Measurements from ENCODE around the gene TPCN2.

TPCN2 gene

DNA sequence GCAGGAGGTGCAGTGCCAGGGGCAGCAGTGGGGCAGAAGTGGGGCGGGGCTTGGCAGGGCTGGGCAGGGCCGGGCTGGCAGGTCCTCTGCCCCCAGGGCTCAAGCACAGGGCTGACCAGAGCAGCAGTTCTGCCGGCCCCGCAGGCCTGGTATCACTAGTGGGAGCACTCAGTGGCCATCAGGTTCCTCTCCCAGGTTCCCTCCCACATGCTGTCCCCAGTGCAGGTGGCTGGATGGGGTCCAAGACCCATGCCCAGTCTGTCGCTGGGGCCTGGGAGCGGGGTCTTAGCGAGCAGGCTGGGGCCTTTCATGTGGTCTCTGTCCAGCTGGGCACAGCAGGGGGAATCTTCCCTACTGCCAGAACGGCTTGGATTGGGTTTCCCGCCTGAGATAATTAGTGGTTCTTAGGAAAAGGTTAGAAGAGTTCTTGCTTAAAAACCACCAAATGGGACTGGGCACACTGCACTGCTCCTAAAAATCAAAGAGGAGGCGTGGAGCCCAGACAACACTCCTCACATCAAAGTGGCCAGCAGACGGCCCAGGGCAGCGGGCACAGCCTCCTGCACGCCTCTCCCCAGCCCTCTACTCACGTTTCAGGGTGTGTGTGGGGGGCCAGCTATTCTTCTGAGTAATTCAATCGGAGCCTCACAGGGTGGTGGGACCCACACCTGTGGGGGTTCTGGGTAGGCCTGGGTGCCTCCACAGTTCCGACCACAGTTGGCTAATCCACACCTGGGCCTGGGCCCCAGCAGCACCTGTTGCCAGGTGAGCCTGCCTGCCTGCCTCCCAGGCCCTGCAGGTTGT, 45.6 kb downstream of the TPCN2 start:
- peak; percentile 36 for DNase-seq (ENCODE audit: low read depth, low spot score)

DNA sequence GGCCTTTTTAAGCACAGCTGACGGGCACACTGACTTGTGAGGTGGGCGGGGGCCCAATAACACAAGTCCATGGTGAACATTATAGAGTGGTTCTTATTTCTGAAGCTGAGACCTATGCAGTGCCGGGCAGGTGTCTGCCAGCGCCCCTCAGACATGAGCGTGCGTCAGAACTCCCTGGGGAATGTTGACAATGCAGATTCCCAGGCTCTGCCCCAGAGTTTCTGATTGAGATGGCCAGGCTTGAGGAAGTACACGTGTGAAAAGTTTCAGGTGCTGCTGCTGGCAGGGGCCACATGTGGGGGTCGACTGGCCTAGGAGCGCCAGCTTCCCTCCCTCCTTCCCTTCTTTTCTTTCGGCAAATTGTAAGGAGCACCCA, 46.2 kb downstream of the TPCN2 start:
- no peak for DNase-seq (ENCODE audit: low read depth, low spot score)

DNA sequence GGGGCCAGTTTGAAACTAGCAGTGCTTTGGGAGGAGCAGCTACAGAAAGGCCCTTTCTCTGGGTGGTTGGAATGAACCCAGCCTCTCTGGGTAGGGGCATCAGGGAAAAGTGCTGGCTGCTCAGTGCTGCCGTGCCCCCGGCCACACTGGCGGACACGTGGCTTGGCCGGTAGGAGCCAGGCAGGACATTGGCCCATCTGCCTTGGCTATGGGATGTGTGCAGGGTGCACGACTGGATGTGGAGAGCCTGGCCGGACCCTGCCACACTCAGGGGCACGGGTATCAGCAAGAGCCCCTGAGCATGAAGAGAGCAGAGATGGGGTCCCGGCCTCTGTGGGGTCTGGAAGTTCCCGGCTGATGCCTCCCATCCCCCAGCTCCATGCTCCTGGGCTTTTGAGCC, 46.6 kb downstream of the TPCN2 start:
- no peak for DNase-seq (ENCODE audit: low read depth, low spot score)

DNA sequence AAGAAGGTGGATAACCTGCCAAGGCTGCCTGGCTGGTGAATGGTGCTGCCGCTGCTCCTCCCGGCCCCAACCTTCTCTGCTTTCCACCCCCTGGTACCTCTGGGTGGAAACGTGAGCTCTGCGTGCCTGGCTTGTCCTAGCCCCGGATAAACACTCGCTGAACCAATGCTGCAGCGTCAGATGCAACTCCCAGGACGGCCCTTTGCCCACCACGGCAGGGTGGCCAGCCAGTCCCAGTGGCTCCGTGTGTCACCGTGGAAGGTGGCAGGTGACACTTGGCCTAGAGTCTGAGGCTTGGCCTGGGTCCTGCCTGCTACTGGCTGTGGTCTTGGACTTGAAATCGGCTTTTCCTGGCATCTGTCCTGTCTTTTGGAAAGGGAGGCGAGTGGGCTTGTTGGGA, 47.7 kb downstream of the TPCN2 start:
- DNase-seq (ENCODE audit: low read depth, low spot score), result no peak

DNA sequence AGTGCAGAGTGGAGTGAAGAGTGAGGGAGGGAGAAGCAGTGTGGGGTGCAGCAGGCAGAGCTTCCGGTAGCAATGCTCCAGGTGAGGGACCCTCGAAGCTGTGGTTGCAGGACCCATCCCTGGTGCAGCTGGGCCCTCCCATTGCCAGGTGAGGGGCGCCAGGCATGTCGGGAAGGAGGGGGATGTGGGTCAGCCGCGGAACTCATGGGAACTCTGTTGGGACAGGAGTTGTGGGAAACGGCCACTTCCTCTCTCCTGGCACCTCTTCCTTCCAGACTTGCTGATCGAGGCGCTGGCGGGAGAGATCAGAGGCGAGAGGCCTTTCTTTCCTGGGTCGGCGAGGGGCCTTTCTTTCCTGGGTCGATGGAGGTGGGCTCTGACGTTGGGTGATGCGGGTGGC, 48.5 kb downstream of the TPCN2 start:
- no peak for DNase-seq (ENCODE audit: low read depth, low spot score)

DNA sequence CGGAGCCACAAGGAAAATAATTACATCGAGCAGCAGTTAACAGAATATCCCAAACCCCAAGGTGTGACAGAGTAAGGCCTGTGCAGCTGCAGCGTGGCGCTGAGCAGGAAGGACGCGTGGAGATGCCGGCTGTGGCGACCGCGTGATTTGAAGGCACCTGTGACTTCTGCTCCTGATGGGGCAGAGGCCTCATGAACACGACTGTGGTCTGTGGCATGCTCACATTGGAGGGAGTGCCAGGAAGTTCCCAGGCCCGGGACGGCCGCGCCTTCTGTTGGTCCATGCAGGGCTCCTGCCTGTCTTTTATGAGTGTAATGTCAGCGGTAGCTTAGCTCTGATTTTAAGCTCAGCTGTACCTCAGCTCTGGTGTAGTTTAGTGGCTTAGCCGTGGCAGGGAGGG, 50.4 kb downstream of the TPCN2 start:
- no peak for DNase-seq (ENCODE audit: low read depth, low spot score)

DNA sequence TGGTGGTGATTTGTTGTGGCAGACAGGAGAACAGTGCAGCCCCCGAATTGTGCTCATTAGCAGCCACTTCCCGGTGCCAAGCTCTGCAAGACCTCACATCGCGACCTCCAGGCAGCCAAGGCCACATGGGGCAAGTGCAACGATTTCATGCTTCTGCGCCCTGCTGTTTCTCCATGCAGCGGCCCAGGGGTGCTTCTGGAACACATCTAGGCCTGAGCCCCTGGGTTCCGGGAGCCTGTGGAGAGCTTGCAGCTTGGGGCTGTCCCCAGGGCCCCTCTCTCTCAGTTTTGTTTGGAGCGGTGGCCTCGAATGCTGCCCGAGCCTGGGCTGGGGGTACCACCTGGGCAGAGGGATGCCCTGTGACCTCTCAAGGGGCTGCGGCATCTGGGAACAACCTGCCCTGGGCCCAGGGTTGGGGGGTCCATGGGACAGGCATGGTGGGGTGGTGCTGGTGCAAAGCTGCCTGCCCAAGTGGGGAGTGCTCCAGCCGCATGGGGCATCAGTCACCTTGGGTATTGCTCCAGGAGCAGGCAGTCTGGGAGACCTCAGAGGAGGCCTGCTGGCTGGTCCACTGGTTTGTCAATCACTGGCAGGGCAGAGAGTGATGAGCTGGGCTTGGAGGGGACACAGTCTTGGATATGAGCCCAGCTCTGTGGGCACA, 51.9 kb downstream of the TPCN2 start:
- no peak for DNase-seq (ENCODE audit: low read depth, low spot score)

DNA sequence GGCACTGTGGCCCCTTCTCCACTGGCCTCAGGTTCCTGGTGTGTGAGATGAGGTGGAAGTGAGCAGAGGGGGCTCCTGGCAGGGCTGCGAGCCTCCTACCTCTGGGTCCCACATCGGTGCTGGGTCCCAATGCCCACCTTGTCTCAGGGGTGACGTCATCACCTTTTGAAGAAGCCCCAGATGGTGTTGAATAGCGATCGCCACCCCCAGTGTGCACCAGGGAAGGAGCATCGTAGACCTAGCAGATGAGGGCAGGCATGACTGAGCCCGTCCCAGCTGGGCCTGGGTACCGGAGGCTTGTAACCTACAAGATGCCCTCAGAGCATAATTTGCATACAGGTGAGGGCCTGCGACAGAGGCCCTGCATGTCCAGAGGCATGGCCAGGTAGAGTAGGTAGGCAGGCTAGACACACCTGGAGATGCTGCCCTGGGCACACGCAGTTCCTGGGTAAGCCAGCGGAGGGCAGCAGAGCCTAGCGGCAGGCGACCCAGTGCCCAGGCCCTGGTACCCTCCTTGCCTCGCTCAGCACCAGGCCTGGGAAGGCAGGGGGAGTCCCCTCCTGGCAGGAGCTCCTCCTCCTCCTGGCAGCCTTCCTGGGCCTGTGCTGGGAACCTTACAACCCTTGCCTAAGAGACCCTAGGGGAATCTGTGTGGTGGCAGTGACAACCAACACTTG, 52.5 kb downstream of the TPCN2 start:
- peak; percentile 90 for DNase-seq (ENCODE audit: low read depth, low spot score)

DNA sequence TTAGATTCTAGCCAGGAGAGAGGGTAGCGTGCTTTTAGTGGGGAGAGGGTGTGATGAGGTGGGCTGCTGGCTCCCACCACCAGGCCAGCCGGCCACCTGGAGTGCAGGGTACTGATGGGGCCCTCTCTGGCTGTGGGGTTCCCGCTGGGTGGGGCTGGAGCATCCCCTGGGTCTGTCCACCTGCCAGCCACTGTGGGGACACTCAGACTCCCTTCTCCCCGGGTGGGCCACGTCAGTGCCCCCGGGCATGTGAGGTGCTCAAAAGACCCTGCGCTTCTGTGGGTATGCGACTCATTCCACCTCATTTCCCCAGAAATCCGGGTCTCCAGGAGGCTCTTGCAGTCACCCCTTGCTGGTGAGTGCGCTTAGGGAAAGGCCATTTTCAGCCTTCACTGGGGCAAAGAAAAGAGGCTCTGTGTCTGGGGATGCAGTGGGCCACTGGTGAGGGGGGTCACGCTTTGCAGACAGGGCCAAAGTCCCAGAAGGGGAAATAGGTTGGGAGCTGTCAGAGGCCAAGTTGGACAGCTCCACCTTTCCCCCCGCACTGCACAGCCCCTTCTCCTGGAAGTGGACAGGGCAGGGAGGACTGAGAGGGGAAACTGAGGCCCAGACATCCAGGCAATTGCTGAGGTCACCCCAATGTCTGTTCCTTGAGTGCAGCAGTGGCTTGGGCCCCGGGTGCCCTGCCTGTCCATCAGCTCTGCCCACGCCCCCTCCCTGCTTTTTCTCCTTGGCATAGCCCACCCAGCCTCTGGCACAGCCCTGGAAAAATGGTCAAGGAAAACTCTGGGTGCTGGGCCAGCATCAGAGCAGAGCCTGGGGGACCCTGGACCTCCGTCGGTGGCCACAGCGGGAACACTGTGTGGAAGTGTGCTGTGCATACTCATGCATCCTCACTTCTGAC, 53.3 kb downstream of the TPCN2 start:
- no peak for DNase-seq (ENCODE audit: low read depth, low spot score)

DNA sequence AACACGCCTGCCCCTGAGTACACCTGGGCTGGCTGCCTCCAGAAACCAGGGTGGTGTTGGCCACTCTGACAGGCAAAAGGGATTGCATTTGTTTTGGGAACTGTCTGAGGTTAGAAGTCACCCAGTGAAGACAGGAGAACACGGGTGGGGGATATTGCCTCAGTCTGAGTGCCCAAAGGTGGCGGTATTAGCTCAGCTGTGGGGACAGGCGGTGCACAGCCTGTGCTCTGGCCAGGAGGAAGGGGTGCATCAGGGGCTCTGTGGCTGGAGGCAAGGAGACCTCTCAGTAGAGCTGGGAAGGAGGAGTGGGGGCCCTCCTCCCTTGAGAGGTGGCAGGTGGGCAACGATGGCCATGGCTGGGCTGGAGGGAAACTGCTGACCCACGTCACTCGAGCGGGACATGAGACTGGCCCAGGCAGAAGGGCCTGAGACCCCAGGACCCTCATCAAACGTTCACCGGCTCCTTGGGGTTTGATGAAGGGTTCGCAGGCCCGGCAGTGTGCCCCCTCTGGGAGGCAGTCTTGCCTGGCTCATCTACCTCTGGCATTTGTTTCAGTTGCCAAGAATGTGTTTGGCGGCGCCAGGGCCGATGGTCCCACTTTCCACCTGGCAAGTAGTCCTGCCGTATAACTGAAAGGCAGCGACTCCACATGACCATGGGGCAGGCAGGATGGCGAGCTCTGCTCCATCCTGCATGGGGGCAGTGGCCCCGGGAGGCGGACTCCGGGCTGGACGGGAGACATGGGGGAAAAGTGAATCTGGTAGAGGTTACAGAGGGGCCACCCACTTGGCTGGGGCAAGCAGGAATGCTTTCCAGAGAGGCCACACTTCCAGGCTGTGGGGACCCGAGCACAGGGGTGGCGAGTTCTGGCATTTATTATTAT, 54.2 kb downstream of the TPCN2 start:
- DNase-seq (ENCODE audit: low read depth, low spot score), result no peak

DNA sequence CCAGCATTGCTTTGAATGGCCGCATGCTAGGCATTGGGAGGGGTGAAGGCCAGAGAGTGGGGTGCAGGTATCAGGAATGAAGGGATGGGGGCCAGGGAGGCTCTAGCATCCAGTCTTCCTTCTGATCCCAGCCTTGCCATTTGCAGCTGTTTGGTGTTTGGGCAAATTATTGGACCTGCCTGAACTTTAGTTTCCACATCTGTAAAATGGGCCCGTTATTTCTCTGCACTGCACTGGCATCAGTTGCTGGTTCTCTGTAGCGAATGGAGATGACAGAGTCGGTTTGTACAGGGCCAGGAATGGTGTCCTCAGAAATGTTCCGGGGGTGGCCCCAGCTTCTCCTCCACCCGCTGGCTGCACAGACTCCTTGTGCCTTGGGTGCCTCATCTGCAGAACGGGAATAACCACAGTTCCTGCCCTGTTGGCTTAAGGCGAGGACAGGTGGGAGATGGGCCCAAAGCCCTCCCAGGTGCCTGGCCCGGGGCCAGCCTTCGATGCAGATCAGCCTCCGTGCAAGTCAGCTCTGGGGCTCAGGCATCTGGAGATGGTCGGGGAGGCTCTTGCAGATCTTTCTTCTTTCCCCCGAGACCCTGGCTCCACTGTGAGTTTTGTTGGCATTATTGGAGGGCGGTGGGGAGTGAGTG, 55.6 kb downstream of the TPCN2 start:
- no peak for DNase-seq (ENCODE audit: low read depth, low spot score)

DNA sequence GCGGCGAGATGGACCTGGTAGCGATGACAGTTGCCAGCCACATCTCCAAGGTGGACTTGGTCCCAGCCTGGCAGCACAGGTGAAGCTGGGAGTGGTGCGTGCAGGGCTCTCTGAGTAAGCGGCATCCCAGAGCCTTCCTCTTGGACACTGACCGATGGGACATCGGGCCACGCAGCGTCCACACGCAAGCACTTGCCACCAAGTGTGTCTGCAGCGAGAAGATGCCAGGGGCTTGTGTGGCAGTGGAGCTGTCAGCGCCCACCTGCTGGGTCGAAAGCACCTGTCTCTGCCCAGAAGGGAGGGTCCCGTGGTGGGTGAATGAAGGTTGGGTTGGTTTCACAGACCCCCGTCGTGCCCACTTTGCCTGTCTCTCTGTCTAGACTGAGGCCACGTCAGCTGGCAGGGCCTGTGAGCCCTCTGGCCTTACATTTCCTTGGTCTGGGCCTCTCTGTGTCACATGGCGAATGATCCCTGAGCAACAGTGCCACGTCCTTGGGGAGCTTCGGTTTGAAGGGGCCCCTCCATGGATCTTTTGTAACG, 56.2 kb downstream of the TPCN2 start:
- no peak for DNase-seq (ENCODE audit: low read depth, low spot score)

DNA sequence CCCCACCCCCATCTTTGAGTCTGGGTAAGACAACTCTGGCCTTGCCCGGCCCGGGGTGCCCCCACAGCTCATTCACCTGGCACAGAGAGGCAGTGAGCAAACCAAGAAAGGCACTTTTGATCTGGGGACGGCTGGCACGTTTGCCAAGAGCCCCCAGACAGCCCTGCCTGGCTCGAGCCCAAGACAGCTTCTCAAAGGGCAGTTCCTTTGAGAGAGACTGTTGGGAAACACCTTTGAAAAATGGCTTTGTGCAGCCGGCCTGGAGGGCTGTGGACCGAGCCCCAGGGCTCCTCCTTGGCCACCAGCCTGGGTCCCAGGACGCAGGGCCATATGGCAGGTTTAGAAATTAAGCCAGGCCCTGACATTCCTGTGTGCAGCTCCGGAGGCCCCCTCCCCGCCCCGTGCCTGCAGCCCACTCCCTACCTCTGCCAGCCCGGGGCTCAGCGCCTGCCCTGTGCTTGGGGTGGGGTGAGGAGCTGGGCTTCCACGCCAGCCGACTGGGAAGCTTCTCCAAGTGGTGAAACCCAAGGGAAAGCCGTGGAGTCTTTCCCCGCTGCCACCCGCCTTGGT, 56.8 kb downstream of the TPCN2 start:
- DNase-seq (ENCODE audit: low read depth, low spot score), result no peak

DNA sequence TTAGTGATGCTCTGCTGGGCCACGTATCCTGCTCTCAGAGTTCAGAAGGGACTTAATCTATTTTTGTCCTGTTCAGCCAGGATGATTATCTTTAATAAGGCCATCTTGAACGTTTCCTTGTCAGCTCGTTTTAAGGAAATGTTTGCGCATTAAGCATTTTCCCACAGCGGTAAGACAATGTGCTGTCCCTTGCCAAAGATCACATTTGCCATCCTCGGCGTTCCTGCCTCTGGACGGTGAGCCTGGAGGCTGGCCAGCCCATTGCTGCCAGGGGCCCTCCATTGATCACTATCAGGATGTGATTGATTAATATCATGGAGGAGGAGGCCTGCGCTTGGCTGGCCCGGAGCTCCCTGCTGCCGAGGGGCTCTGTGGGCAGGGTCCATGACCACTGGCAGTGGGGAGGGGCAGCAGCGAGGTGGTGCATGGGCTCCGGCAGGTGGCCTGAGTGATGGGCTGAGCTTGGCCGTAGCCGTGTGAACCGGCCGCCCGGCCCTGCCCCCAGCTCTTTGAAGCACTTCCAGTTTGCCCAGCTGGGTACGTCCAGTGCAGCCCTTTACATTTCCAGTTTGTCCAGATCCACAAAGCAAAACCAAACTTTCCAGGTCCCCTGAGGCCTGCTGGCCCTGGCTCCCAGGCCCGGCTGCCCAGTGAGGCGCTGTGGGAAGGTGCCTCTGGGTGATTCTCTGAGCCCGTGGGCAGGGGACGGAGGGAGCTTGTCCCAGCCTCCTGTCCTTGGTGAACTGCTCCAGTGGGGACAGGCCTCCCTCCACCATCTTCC, 57.5 kb downstream of the TPCN2 start:
- DNase-seq (ENCODE audit: low read depth, low spot score), result peak; percentile 53

DNA sequence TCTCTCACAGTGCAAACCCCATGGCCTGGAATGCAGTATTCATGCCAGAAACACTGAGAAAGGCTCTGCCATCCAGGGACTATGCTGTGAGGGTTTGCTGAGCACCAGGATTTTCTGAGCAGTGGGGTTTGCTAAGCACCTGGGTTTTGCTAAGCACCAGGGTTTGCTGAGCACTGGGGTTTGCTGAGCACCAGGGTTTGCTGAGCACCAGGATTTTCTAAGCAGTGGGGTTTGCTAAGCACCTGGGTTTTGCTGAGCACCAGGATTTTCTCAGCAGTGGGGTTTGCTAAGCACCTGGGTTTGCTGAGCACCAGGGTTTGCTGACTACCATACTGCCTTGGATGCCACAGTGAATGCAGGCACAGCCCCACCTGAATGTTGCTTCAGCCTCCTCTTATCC, 58.7 kb downstream of the TPCN2 start:
- DNase-seq (ENCODE audit: low read depth, low spot score), result no peak

DNA sequence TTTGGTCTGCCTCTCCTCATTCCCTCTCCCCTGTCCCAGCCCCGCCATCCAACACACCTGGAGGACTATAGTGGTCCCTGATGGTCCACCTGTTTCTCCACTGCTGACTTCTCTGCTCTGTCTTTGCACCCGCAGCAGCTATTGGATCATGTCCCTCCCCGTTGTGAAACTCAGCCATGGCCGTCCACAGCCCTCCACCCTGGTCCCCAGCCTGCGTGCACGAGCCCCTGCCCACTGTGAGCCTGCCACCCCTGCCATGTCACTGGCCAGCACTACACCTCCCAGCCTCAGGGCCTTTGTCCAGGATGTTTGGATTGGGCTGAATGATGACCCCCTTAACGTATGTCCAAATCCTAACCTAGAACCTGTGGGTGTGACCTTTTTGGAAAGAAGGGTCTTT, 59.3 kb downstream of the TPCN2 start:
- no peak for DNase-seq (ENCODE audit: low read depth, low spot score)

DNA sequence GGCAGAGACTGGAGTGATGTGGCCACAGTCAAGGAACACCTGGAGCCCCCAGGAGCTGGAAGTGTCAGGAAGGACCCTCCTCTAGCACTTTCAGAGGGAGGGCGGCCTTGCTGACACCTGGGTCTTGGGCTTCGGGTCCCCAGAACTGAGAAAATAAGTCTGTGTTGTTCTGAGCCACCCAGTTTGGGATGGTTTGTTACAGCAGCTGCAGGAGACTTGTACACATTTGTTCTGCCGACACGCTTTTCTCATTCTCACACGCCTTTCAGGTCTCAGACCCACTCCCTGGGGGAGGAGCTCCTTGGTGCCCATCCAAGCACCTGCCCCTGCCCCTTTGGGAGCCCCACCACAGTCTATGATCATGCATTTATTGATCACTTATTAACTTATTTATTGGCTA, 59.8 kb downstream of the TPCN2 start:
- no peak for DNase-seq (ENCODE audit: low read depth, low spot score)

DNA sequence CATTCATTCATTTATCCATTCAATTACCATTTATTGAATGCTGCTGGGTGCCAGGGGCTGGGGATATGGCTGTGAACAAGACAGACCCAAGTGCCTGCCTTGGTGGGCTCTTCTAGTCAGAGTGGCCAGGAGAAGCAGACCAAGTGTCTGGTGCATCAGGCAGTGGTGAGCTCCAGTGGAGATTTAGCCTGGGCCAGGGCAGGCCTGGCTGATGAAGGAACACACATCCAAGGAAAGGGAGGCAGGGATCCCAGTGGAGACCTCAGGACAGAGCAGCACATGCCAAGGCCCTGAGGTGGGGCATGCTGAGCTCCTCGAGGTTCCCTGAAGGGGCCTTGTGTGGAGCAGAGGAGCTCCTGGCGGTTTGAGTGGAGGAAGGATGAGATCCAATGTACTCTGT, 60.4 kb downstream of the TPCN2 start:
- no peak for DNase-seq (ENCODE audit: low read depth, low spot score)

DNA sequence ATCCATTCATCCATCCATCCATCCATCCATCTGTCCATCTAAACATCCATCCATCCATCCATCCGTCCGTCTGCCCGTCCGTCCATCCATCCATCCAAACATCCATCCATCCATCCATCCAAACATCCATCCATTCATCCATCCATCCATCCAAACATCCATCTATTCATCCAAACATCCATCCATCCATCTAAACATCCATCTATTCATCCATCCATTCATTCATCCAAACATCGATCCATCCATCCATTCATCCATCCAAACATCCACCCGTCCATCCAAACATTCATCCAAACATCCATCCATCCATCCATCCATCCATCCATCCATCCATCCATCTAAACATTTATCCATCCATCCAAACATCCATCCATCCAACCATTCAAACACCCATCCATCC, 61.7 kb downstream of the TPCN2 start:
- no peak for DNase-seq (ENCODE audit: low read depth, low spot score)
